Measurements from ENCODE around the gene CPLANE1. TPM values are rescaled to one million over a fixed set of nuclear protein-coding genes. Genes with fewer than 3 reads are reported as not detected.
"Not testable (repeated sequence)": the region's sequence is repeated elsewhere in the genome, so short reads cannot be mapped to it uniquely, and the experiment has no call there.

The CPLANE1 gene
- polyA plus RNA-seq, 3 donors: 28.7 to 38.5 (median 33.4) TPM

- DNase-seq: no peak
Observed at GRCh38 chr5:37211661-37212060, 37.5 kb downstream of the CPLANE1 start.

- DNase-seq: peak; percentile 5
Observed at GRCh38 chr5:37208883-37209797, 40.0 kb downstream of the CPLANE1 start.

GRCh38 chr5:37207802-37208201 is 41.4 kb downstream of the CPLANE1 start:
- no peak for DNase-seq

- DNase-seq: no peak
Observed at GRCh38 chr5:37206736-37207135, 42.4 kb downstream of the CPLANE1 start.

GRCh38 chr5:37198842-37199241 is 50.3 kb downstream of the CPLANE1 start:
- DNase-seq: no peak

- DNase-seq: no peak
Observed at GRCh38 chr5:37198061-37198460, 51.1 kb downstream of the CPLANE1 start.

GRCh38 chr5:37197340-37198050 is 51.7 kb downstream of the CPLANE1 start:
- no peak for DNase-seq

- no peak for DNase-seq
Observed at GRCh38 chr5:37190592-37190991, 58.6 kb downstream of the CPLANE1 start.

GRCh38 chr5:37189355-37189754 is 59.8 kb downstream of the CPLANE1 start:
- DNase-seq: no peak

- no peak for DNase-seq
Observed at GRCh38 chr5:37187465-37187977, 61.7 kb downstream of the CPLANE1 start.

- DNase-seq: no peak
Observed at GRCh38 chr5:37184748-37185364, 64.3 kb downstream of the CPLANE1 start.

GRCh38 chr5:37182667-37183066 is 66.5 kb downstream of the CPLANE1 start:
- DNase-seq: no peak

GRCh38 chr5:37174928-37175327 is 74.2 kb downstream of the CPLANE1 start:
- no peak for DNase-seq

- DNase-seq: no peak
Observed at GRCh38 chr5:37172957-37173356, 76.2 kb downstream of the CPLANE1 start.

- no peak for DNase-seq
Observed at GRCh38 chr5:37170856-37171255, 78.3 kb downstream of the CPLANE1 start.

GRCh38 chr5:37166197-37166596 is 83.0 kb downstream of the CPLANE1 start:
- DNase-seq: no peak

GRCh38 chr5:37165761-37166160 is 83.4 kb downstream of the CPLANE1 start:
- no peak for DNase-seq

- DNase-seq: no peak
Observed at GRCh38 chr5:37153661-37154060, 95.5 kb downstream of the CPLANE1 start.

- no peak for DNase-seq
Observed at GRCh38 chr5:37146896-37147295, 102.3 kb downstream of the CPLANE1 start.

GRCh38 chr5:37136694-37137093 is 112.5 kb downstream of the CPLANE1 start:
- no peak for DNase-seq

- not testable (repeated sequence) for DNase-seq
Observed at GRCh38 chr5:37135312-37135711, 113.9 kb downstream of the CPLANE1 start.

GRCh38 chr5:37133939-37134338 is 115.2 kb downstream of the CPLANE1 start:
- DNase-seq: no peak
